Parathyroid adenoma (tissue), 2 donors: ENCODE measurements around the gene RPL27.
"Not testable (repeated sequence)": the region's sequence is repeated elsewhere in the genome, so short reads cannot be mapped to it uniquely, and the experiment has no call there.

Source experiments
- H2AFZ ChIP-seq: fragments of 300-600 bp; sonication (generic); one replicate; pipeline ENCODE4 v1.7.0; 2017; ENCODE audit warnings: antibody characterized with exemption, mild to moderate bottlenecking
- H3K27ac ChIP-seq: fragments of 300-600 bp; sonication (generic); one replicate; pipeline ENCODE4 v1.7.0; 2017
- H3K27me3 ChIP-seq: fragments of 300-600 bp; sonication (generic); one replicate; pipeline ENCODE4 v1.7.0; 2017; ENCODE audit warnings: low read length; ENCODE audit not compliant: control insufficient read depth, insufficient read depth
- H3K36me3 ChIP-seq: fragments of 300-600 bp; sonication (generic); one replicate; pipeline ENCODE4 v1.7.0; 2017; ENCODE audit warnings: low read length; ENCODE audit not compliant: control insufficient read depth, insufficient read depth
- H3K4me1 ChIP-seq: fragments of 300-600 bp; sonication (generic); one replicate; pipeline ENCODE4 v1.7.0; 2017; ENCODE audit warnings: control low read depth
- H3K4me2 ChIP-seq: fragments of 300-600 bp; sonication (generic); one replicate; pipeline ENCODE4 v1.7.0; 2017; ENCODE audit warnings: low read length
- H3K4me3 ChIP-seq: fragments of 300-600 bp; sonication (generic); one replicate; pipeline ENCODE4 v1.7.0; 2017; ENCODE audit warnings: low read depth, low read length
- H3K79me2 ChIP-seq: fragments of 300-600 bp; sonication (generic); one replicate; pipeline ENCODE4 v1.7.0; 2017; ENCODE audit warnings: control low read depth
- H3K9ac ChIP-seq: fragments of 300-600 bp; sonication (generic); one replicate; pipeline ENCODE4 v1.7.0; 2017; ENCODE audit warnings: mild to moderate bottlenecking
- H3K9me3 ChIP-seq: fragments of 300-600 bp; sonication (generic); one replicate; pipeline ENCODE4 v1.7.0; 2017; ENCODE audit warnings: low read length; ENCODE audit not compliant: control insufficient read depth
- CTCF ChIP-seq: fragments of 300-600 bp; sonication (generic); IDR thresholded peaks from one replicate; pipeline ENCODE4 v1.7.0; 2017; ENCODE audit warnings: antibody characterized with exemption, mild to moderate bottlenecking
- donor health status: primary hyperparathyroidism.

Gene RPL27

GRCh38 chr17:42985225-42985624, 13.0 kb upstream of the RPL27 start:
- H3K27ac ChIP-seq = no peak overlapping the region
- no peak overlapping the region for H3K4me3 ChIP-seq
- no peak overlapping the region for H3K4me2 ChIP-seq

GRCh38 chr17:42989141-42989540, 9.1 kb upstream of the RPL27 start:
- Histone ChIP-seq H3K27me3 (no peaks in the 10 kb centered on the region), H3K27ac (no peak overlapping the region), H3K4me3 (no peak overlapping the region), H3K9ac (no peak overlapping the region), H2AFZ (no peak overlapping the region), H3K4me1 (no peaks in the 10 kb centered on the region), H3K79me2 (peaks cover 22% of the 10 kb centered on the region), H3K4me2 (no peak overlapping the region), H3K36me3 (no peaks in the 10 kb centered on the region), H3K9me3 (no peaks in the 10 kb centered on the region)
- no peak for TF ChIP-seq CTCF

More at GRCh38 chr17:42985225-42985624, 13.0 kb upstream of the RPL27 start:
- peaks cover 46% of the 10 kb centered on the region for H3K79me2 ChIP-seq
- H3K4me1 ChIP-seq = peaks cover 3% of the 10 kb centered on the region
- no peaks in the 10 kb centered on the region for H3K36me3 ChIP-seq
- no peak for TF ChIP-seq CTCF
- H3K9me3 ChIP-seq = no peaks in the 10 kb centered on the region
- no peak overlapping the region for H3K9ac ChIP-seq
- H2AFZ ChIP-seq = no peak overlapping the region
- H3K27me3 ChIP-seq = no peaks in the 10 kb centered on the region

- TF ChIP-seq CTCF = no peak
- H3K27ac ChIP-seq = no peak overlapping the region
- H3K4me1 ChIP-seq = no peaks in the 10 kb centered on the region
- no peak overlapping the region for H3K4me2 ChIP-seq
- peaks cover 16% of the 10 kb centered on the region for H3K79me2 ChIP-seq
- no peak overlapping the region for H3K4me3 ChIP-seq
- no peaks in the 10 kb centered on the region for H3K36me3 ChIP-seq
- no peaks in the 10 kb centered on the region for H3K9me3 ChIP-seq
- H3K27me3 ChIP-seq = no peaks in the 10 kb centered on the region
- H3K9ac ChIP-seq = no peak overlapping the region
- no peak overlapping the region for H2AFZ ChIP-seq
These were observed 8.2 kb upstream of the RPL27 start for GRCh38 chr17:42989726-42990652.

GRCh38 chr17:42991471-42991870, 6.7 kb upstream of the RPL27 start:
- Histone ChIP-seq H3K9me3 (no peaks in the 10 kb centered on the region), H3K36me3 (no peaks in the 10 kb centered on the region), H3K79me2 (peaks cover 7% of the 10 kb centered on the region), H3K27me3 (no peaks in the 10 kb centered on the region), H3K4me2 (no peak overlapping the region), H3K27ac (no peak overlapping the region), H3K9ac (no peak overlapping the region), H3K4me3 (no peak overlapping the region), H3K4me1 (no peaks in the 10 kb centered on the region), H2AFZ (no peak overlapping the region)
- no peak for TF ChIP-seq CTCF

- Histone ChIP-seq H2AFZ (no peak overlapping the region), H3K27ac (no peak overlapping the region), H3K4me3 (no peak overlapping the region), H3K36me3 (no peaks in the 10 kb centered on the region), H3K79me2 (peaks cover 2% of the 10 kb centered on the region), H3K4me2 (no peak overlapping the region), H3K9me3 (no peaks in the 10 kb centered on the region), H3K9ac (no peak overlapping the region), H3K27me3 (no peaks in the 10 kb centered on the region), H3K4me1 (no peaks in the 10 kb centered on the region)
- TF ChIP-seq CTCF = no peak
These were observed 5.3 kb upstream of the RPL27 start for GRCh38 chr17:42992872-42993271.

GRCh38 chr17:42993913-42994312, 4.3 kb upstream of the RPL27 start:
- not testable (repeated sequence) for H3K27me3 ChIP-seq, H2AFZ ChIP-seq, H3K27ac ChIP-seq, H3K36me3 ChIP-seq, H3K4me2 ChIP-seq, H3K9me3 ChIP-seq, H3K4me1 ChIP-seq, H3K79me2 ChIP-seq, H3K4me3 ChIP-seq, H3K9ac ChIP-seq
